ENCODE data around the gene KRTAP5-9.

KRTAP5-9 gene

DNA sequence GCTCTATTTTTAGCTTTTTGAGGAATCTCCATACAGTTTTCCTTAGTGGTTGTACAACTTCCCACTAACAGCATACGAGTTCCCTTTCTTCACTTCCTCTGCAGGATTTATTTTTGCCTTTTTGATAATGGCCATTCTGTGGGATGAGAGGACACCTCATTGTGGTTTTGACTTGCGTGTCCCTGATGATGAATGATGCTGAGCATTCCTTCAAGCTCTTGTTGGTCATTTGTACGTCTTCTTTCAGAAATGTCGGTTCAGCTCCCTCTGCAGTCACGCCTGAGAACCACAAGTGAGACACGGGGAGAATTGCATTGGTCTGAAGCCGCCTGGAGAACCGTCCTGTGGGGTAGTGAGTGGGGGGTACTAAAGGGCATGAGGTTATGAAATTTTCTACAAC lies 15.2 kb downstream of the KRTAP5-9 start:
- H3K36me3 ChIP-seq (ENCODE audit: control insufficient read depth in 1 of 2, insufficient read depth in 2 of 2, low read depth in 1 of 2, low read length in 2 of 2): no peaks in the 10 kb centered on the region
- H3K23ac ChIP-seq (ENCODE audit: low read length in 2 of 2): no peak overlapping the region
- H3K4ac ChIP-seq (ENCODE audit: low read depth in 1 of 2, low read length in 2 of 2): no peak overlapping the region
- H2BK120ac ChIP-seq (ENCODE audit: low read depth, low read length): no peak overlapping the region
- no peak overlapping the region for H3K4me3 ChIP-seq (ENCODE audit: insufficient read depth in 1 of 2, low read depth in 1 of 2, low read length in 2 of 2)
- H3K14ac ChIP-seq (ENCODE audit: low read length in 2 of 2): no peak overlapping the region
- no peaks in the 10 kb centered on the region for H3K79me1 ChIP-seq (replicated peaks; ENCODE audit: low read length, poor library complexity, severe bottlenecking)
- peaks cover 27 to 45% of the 10 kb centered on the region in 2 experiments for H3K27me3 ChIP-seq (ENCODE audit: control insufficient read depth in 1 of 2, insufficient read depth in 1 of 2, low read length in 2 of 2)
- H4K91ac ChIP-seq (ENCODE audit: low read length): no peak overlapping the region
- no peak overlapping the region for H2BK12ac ChIP-seq (ENCODE audit: low read length in 2 of 2)
- H3K9me3 ChIP-seq (ENCODE audit: control insufficient read depth, low read length): peaks cover 6% of the 10 kb centered on the region
- no peak overlapping the region for H3K4me2 ChIP-seq (ENCODE audit: low read length, poor library complexity, severe bottlenecking)
- H2AFZ ChIP-seq (ENCODE audit: low read depth, low read length): no peak overlapping the region
- no peaks in the 10 kb centered on the region for H3K4me1 ChIP-seq (ENCODE audit: control insufficient read depth, insufficient read depth, low read depth, low read length)
- no peak overlapping the region for H3K9ac ChIP-seq (ENCODE audit: low read length)
- H4K8ac ChIP-seq (ENCODE audit: low read length): no peak overlapping the region
- no peak overlapping the region for H2AK5ac ChIP-seq (ENCODE audit: low read length, severe bottlenecking)
- H3K18ac ChIP-seq (ENCODE audit: low read depth in 1 of 2, low read length in 2 of 2): no peak overlapping the region
- no peak overlapping the region for H2BK15ac ChIP-seq (ENCODE audit: low read depth, poor library complexity, severe bottlenecking)
- H2BK5ac ChIP-seq (ENCODE audit: low read depth, low read length, poor library complexity, severe bottlenecking): no peak overlapping the region
- no peak overlapping the region for H3K27ac ChIP-seq (ENCODE audit: low read length, poor library complexity, severe bottlenecking)
- DNase-seq: peak; percentile 48
- WGBS: 25% methylated on average over 7 of the region's 8 CpGs

DNA sequence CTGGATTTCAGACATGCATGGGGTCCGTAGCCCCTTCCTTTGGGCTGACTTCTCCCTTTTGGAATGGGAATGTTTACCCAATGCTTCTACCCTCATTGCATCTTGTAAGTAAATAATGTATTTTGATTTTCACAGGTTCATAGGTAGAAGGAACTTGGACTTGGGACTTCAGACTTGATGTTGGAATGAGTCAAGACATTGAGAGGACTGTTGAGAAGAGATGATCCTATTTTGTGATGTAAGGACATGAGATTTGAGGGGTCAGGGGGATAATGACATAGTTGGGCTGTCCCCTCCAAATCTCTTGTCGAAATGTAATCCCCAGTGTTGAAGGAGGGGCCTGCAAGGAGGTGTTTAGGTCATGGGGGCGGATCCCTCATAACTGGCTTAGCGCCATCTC lies 16.2 kb downstream of the KRTAP5-9 start:
- DNase-seq: no peak
- H2AK5ac ChIP-seq (ENCODE audit: low read length, severe bottlenecking): no peak overlapping the region
- H3K18ac ChIP-seq (ENCODE audit: low read depth in 1 of 2, low read length in 2 of 2): no peak overlapping the region
- no peak overlapping the region for H3K23ac ChIP-seq (ENCODE audit: low read length in 2 of 2)
- H3K9ac ChIP-seq (ENCODE audit: low read length): no peak overlapping the region
- H4K91ac ChIP-seq (ENCODE audit: low read length): no peak overlapping the region
- 61% methylated on average over 3 of the region's 4 CpGs for whole genome bisulfite sequencing
- H3K4me3 ChIP-seq (ENCODE audit: insufficient read depth in 1 of 2, low read depth in 1 of 2, low read length in 2 of 2): no peak overlapping the region
- H2BK5ac ChIP-seq (ENCODE audit: low read depth, low read length, poor library complexity, severe bottlenecking): no peak overlapping the region
- peaks cover 35 to 38% of the 10 kb centered on the region in 2 experiments for H3K27me3 ChIP-seq (ENCODE audit: control insufficient read depth in 1 of 2, insufficient read depth in 1 of 2, low read length in 2 of 2)
- no peak overlapping the region for H2AFZ ChIP-seq (ENCODE audit: low read depth, low read length)
- no peak overlapping the region for H4K8ac ChIP-seq (ENCODE audit: low read length)
- no peak overlapping the region for H3K4me2 ChIP-seq (ENCODE audit: low read length, poor library complexity, severe bottlenecking)
- no peak overlapping the region for H2BK12ac ChIP-seq (ENCODE audit: low read length in 2 of 2)
- H2BK15ac ChIP-seq (ENCODE audit: low read depth, poor library complexity, severe bottlenecking): no peak overlapping the region
- H3K14ac ChIP-seq (ENCODE audit: low read length in 2 of 2): no peak overlapping the region
- peaks cover 6% of the 10 kb centered on the region for H3K9me3 ChIP-seq (ENCODE audit: control insufficient read depth, low read length)
- no peak overlapping the region for H3K4ac ChIP-seq (ENCODE audit: low read depth in 1 of 2, low read length in 2 of 2)
- no peak overlapping the region for H2BK120ac ChIP-seq (ENCODE audit: low read depth, low read length)
- H3K27ac ChIP-seq (ENCODE audit: low read length, poor library complexity, severe bottlenecking): no peak overlapping the region
- no peaks in the 10 kb centered on the region for H3K79me1 ChIP-seq (replicated peaks; ENCODE audit: low read length, poor library complexity, severe bottlenecking)
- H3K36me3 ChIP-seq (ENCODE audit: control insufficient read depth in 1 of 2, insufficient read depth in 2 of 2, low read depth in 1 of 2, low read length in 2 of 2): no peaks in the 10 kb centered on the region
- no peaks in the 10 kb centered on the region for H3K4me1 ChIP-seq (ENCODE audit: control insufficient read depth, insufficient read depth, low read depth, low read length)

DNA sequence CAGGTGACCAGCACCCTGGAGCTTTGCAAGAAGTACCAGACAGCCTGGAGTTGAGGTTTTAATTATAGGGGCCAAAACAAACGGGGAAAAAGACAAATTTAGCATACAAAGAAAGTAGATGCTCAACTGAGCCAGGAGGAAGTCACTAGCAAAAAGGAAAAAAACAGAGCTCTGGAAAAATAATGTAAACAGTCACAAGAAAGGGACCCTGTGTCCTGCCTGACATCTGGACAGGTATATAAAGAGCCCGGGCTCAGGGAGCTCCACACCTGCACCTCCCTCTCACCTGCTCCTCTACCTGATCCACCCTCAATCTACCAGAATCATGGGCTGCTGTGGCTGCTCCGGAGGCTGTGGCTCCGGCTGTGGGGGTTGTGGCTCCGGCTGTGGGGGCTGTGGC lies 17.0 kb downstream of the KRTAP5-9 start, which contains the start of gene KRTAP5-10:
Gene KRTAP5-10 (plus strand): TSS at position 301 of the 400 bp plus-strand sequence. CDS start 25 bp downstream, at position 326.
- Histone ChIP-seq H3K79me1 (replicated peaks; ENCODE audit: low read length, poor library complexity, severe bottlenecking) (no peaks in the 10 kb centered on the region), H3K18ac (ENCODE audit: low read depth in 1 of 2, low read length in 2 of 2) (no peak within 1 kb of the TSS), H3K23ac (ENCODE audit: low read length in 2 of 2) (no peak within 1 kb of the TSS), H4K8ac (ENCODE audit: low read length) (no peak within 1 kb of the TSS), H2BK15ac (ENCODE audit: low read depth, poor library complexity, severe bottlenecking) (no peak within 1 kb of the TSS), H3K9ac (ENCODE audit: low read length) (no peak within 1 kb of the TSS), H2AFZ (ENCODE audit: low read depth, low read length) (no peak within 1 kb of the TSS), H3K4me1 (ENCODE audit: control insufficient read depth, insufficient read depth, low read depth, low read length) (no peaks in the 10 kb centered on the region), H3K4ac (ENCODE audit: low read depth in 1 of 2, low read length in 2 of 2) (no peak within 1 kb of the TSS), H2BK120ac (ENCODE audit: low read depth, low read length) (no peak within 1 kb of the TSS), H3K27me3 (ENCODE audit: control insufficient read depth in 1 of 2, insufficient read depth in 1 of 2, low read length in 2 of 2) (peaks cover 35 to 38% of the 10 kb centered on the region in 2 experiments), H2BK12ac (ENCODE audit: low read length in 2 of 2) (no peak within 1 kb of the TSS), H3K4me3 (ENCODE audit: insufficient read depth in 1 of 2, low read depth in 1 of 2, low read length in 2 of 2) (no peak within 1 kb of the TSS), H3K27ac (ENCODE audit: low read length, poor library complexity, severe bottlenecking) (no peak within 1 kb of the TSS), H2AK5ac (ENCODE audit: low read length, severe bottlenecking) (no peak within 1 kb of the TSS), H3K14ac (ENCODE audit: low read length in 2 of 2) (peak within 1 kb of the TSS in 1 of 2 experiments; percentile 11), H3K4me2 (ENCODE audit: low read length, poor library complexity, severe bottlenecking) (no peak within 1 kb of the TSS), H3K36me3 (ENCODE audit: control insufficient read depth in 1 of 2, insufficient read depth in 2 of 2, low read depth in 1 of 2, low read length in 2 of 2) (no peaks in the 10 kb centered on the region), H4K91ac (ENCODE audit: low read length) (no peak within 1 kb of the TSS), H2BK5ac (ENCODE audit: low read depth, low read length, poor library complexity, severe bottlenecking) (no peak within 1 kb of the TSS), H3K9me3 (ENCODE audit: control insufficient read depth, low read length) (peaks cover 6% of the 10 kb centered on the region)
- no peak for DNase-seq
- 55% methylated on average over 2 of the region's 5 CpGs for WGBS

DNA sequence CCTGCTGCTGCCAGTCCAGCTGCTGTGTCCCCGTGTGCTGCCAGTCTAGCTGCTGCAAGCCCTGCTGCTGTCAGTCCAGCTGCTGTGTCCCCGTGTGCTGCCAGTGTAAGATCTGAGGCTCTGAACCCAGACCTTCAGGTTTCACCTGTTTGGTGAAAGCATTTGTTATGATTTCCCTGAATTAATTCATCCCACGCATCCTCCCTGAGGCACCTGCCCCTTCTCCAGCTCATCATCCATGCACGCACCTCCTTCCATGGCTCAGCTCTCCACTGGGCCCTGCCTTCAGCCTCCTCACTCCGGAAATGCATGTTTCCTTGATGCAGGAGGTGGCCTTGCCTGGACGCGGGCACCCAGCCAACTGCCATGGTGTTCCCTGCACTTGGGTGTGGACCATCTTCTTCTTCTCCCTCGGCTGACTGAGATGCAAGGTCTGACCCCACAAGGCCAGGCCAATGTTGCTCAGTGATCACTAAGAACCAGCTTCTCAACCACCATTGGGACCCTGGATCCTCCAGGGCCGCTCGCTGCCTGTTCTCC lies 17.9 kb downstream of the KRTAP5-9 start:
- H3K23ac ChIP-seq (ENCODE audit: low read length in 2 of 2): no peak overlapping the region
- H2AFZ ChIP-seq (ENCODE audit: low read depth, low read length): no peak overlapping the region
- H2AK5ac ChIP-seq (ENCODE audit: low read length, severe bottlenecking): no peak overlapping the region
- no peaks in the 10 kb centered on the region for H3K36me3 ChIP-seq (ENCODE audit: control insufficient read depth in 1 of 2, insufficient read depth in 2 of 2, low read depth in 1 of 2, low read length in 2 of 2)
- peaks cover 35 to 44% of the 10 kb centered on the region in 2 experiments for H3K27me3 ChIP-seq (ENCODE audit: control insufficient read depth in 1 of 2, insufficient read depth in 1 of 2, low read length in 2 of 2)
- no peak overlapping the region for H3K18ac ChIP-seq (ENCODE audit: low read depth in 1 of 2, low read length in 2 of 2)
- no peak overlapping the region for H3K4me2 ChIP-seq (ENCODE audit: low read length, poor library complexity, severe bottlenecking)
- no peak overlapping the region for H2BK5ac ChIP-seq (ENCODE audit: low read depth, low read length, poor library complexity, severe bottlenecking)
- no peak overlapping the region for H2BK12ac ChIP-seq (ENCODE audit: low read length in 2 of 2)
- H3K79me1 ChIP-seq (replicated peaks; ENCODE audit: low read length, poor library complexity, severe bottlenecking): no peaks in the 10 kb centered on the region
- H2BK120ac ChIP-seq (ENCODE audit: low read depth, low read length): no peak overlapping the region
- H4K91ac ChIP-seq (ENCODE audit: low read length): no peak overlapping the region
- H3K9ac ChIP-seq (ENCODE audit: low read length): no peak overlapping the region
- H3K4me1 ChIP-seq (ENCODE audit: control insufficient read depth, insufficient read depth, low read depth, low read length): no peaks in the 10 kb centered on the region
- no peak overlapping the region for H3K4ac ChIP-seq (ENCODE audit: low read depth in 1 of 2, low read length in 2 of 2)
- H3K4me3 ChIP-seq (ENCODE audit: insufficient read depth in 1 of 2, low read depth in 1 of 2, low read length in 2 of 2): no peak overlapping the region
- H3K14ac ChIP-seq (ENCODE audit: low read length in 2 of 2): peak overlapping the region in 1 of 2 experiments; percentile 11
- H3K27ac ChIP-seq (ENCODE audit: low read length, poor library complexity, severe bottlenecking): no peak overlapping the region
- H4K8ac ChIP-seq (ENCODE audit: low read length): no peak overlapping the region
- no peak for DNase-seq
- no peak overlapping the region for H2BK15ac ChIP-seq (ENCODE audit: low read depth, poor library complexity, severe bottlenecking)
- 81% methylated on average over 10 of the region's 10 CpGs for WGBS
- H3K9me3 ChIP-seq (ENCODE audit: control insufficient read depth, low read length): peaks cover 6% of the 10 kb centered on the region
